GM18873 (cell line): ENCODE data around the gene FOSB.
A peak's percentile ranks its signal among the peaks of the same experiment; 100 is the strongest.
"Not testable (repeated sequence)": the region's sequence is repeated elsewhere in the genome, so short reads cannot be mapped to it uniquely, and the experiment has no call there.

Experiments
- ATAC-seq: cut with Tn5 transposase; IDR thresholded peaks from one replicate; pipeline ENCODE4 v1.9.1; 2021; ENCODE audit warnings: mild to moderate bottlenecking, moderate library complexity, moderate number of reproducible peaks; ENCODE audit not compliant: unreplicated experiment, low FRiP score

FOSB gene

GRCh38 chr19:45467456-45468158, at the start of gene FOSB:
TSS of gene FOSB (plus strand) at chr19:45467996. CDS start at chr19:45468587, 591 bp downstream.
- ATAC-seq, result peak; percentile 42

GRCh38 chr19:45418802-45419201, 49.0 kb upstream of the FOSB start:
- no peak for ATAC-seq

GRCh38 chr19:45419396-45419795, 48.4 kb upstream of the FOSB start:
- ATAC-seq, result no peak

GRCh38 chr19:45419895-45420294, 47.9 kb upstream of the FOSB start:
- no peak for ATAC-seq

- ATAC-seq, result no peak
Observed at GRCh38 chr19:45420356-45420755, 47.4 kb upstream of the FOSB start.

GRCh38 chr19:45420871-45421270, 46.9 kb upstream of the FOSB start:
- ATAC-seq, result no peak

- no peak for ATAC-seq
Observed at GRCh38 chr19:45421947-45422498, 45.8 kb upstream of the FOSB start.

- no peak for ATAC-seq
Observed at GRCh38 chr19:45423033-45423588, 44.7 kb upstream of the FOSB start.

- peak; percentile 50 for ATAC-seq
Observed at GRCh38 chr19:45423589-45424190, 44.1 kb upstream of the FOSB start, which contains the start of gene ERCC1. TSS of gene ERCC1 (minus strand) at chr19:45423917. CDS start at chr19:45423374, 543 bp downstream.

- ATAC-seq, result peak; percentile 19
Observed at GRCh38 chr19:45424191-45425058, 43.4 kb upstream of the FOSB start.

- no peak for ATAC-seq
Observed at GRCh38 chr19:45428384-45429231, 39.2 kb upstream of the FOSB start.

GRCh38 chr19:45429896-45430295, 37.9 kb upstream of the FOSB start:
- not testable (repeated sequence) for ATAC-seq

GRCh38 chr19:45431008-45431407, 36.8 kb upstream of the FOSB start:
- ATAC-seq, result not testable (repeated sequence)

GRCh38 chr19:45432543-45432942, 35.3 kb upstream of the FOSB start:
- not testable (repeated sequence) for ATAC-seq

GRCh38 chr19:45437328-45437727, 30.5 kb upstream of the FOSB start:
- no peak for ATAC-seq

GRCh38 chr19:45439190-45439568, 28.6 kb upstream of the FOSB start:
- ATAC-seq, result no peak

- peak; percentile 47 for ATAC-seq
Observed at GRCh38 chr19:45439569-45440258, 28.1 kb upstream of the FOSB start.

GRCh38 chr19:45440259-45440638, 27.5 kb upstream of the FOSB start:
- no peak for ATAC-seq
